ENCODE data around the gene SLC22A31. TPM values are rescaled to one million over a fixed set of nuclear protein-coding genes. Genes with fewer than 3 reads are reported as not detected.

Gene SLC22A31
- 53.7 TPM for total RNA-seq (2021; ENCODE audit: unreplicated experiment)
- polyA plus RNA-seq (2012) = 33.6 and 34.3 TPM in 2 replicates
- Bru-seq, nascent RNA = percentile 64 among the genes with signal in this experiment
- percentile 84 among the genes with signal in this experiment for BruChase-seq, experiment 1, labeled RNA remaining after a 6-hour chase
- BruChase-seq, experiment 2, labeled RNA remaining after a 2-hour chase = percentile 75 among the genes with signal in this experiment
- long read RNA-seq, transcript SLC22A31-203 (5 exons, 780 nt) = major isoform, 17 of 115 reads
- long read RNA-seq, partial matches to known transcripts = 20 of 115 reads
- long read RNA-seq, other reads (novel, unspliced or antisense) = 75 of 115 reads

GRCh38 chr16:89200124-89200849 is at the start of gene SLC22A31:
SLC22A31 (minus strand) TSS chr16:89200537; CDS start chr16:89200501, 36 bp downstream.
- no peak for DNase-seq (ENCODE audit: low read depth, low spot score)

More at GRCh38 chr16:89200124-89200849, at the start of gene SLC22A31:
- ChIA-PET CTCF (interaction anchor here (1.4 kb wide), 1 partner anchor 29 kb away, joined by 3 read pairs; the partner anchor contains the start of gene CDH15), RAD21 (ENCODE audit: low non-redundant PET in 1 of 2, low total read pairs in 2 of 2, uncharacterized antibody in 2 of 2, unreplicated experiment in 2 of 2) (no interaction called here), POLR2A (no interaction called here)
- H3K9me3 ChIP-seq (ENCODE audit: control insufficient read depth in 1 of 2, insufficient read depth in 1 of 2, low read depth in 1 of 2, low read length in 2 of 2) = no peaks in the 10 kb centered on the region
- H3K9me2 ChIP-seq (ENCODE audit: insufficient read depth) = no peaks in the 10 kb centered on the region
- H3K27me3 ChIP-seq (ENCODE audit: insufficient read depth, low read length) = no peaks in the 10 kb centered on the region
- H3K4me3 ChIP-seq (replicated peaks in 1 of 2; ENCODE audit: low read depth in 1 of 2, low read length in 2 of 2) = peak within 1 kb of the TSS; percentile 53 to 57
- H3K4me2 ChIP-seq (ENCODE audit: low read length) = peak within 1 kb of the TSS; percentile 75
- no peaks in the 10 kb centered on the region for H4K20me1 ChIP-seq (ENCODE audit: insufficient read depth)
- H3K4me1 ChIP-seq (ENCODE audit: control insufficient read depth in 1 of 2, insufficient read depth in 2 of 2, low read length in 2 of 2) = peaks cover 5 to 22% of the 10 kb centered on the region in 2 experiments
- no peaks in the 10 kb centered on the region for H3K79me2 ChIP-seq (ENCODE audit: insufficient read depth, low read length)
- no peak within 1 kb of the TSS for H2AFZ ChIP-seq (ENCODE audit: low read depth, low read length, poor library complexity, severe bottlenecking)
- intact Hi-C loops (cut with micrococcal nuclease) = loop anchor here (2.0 kb wide), 1 partner anchor 29 kb away; the partner anchor contains the start of gene CDH15
- TF ChIP-seq MAX (IDR thresholded peaks at IDR 0.05) (no peak), RAD21 (IDR thresholded peaks at IDR 0.05; ENCODE audit: low read depth) (no peak), POLR2A (IDR thresholded peaks at IDR 0.05; ENCODE audit: borderline replicate concordance, extremely low read depth, insufficient read depth, insufficient read length) (no peak), ELF1 (IDR thresholded peaks at IDR 0.05; ENCODE audit: borderline replicate concordance, low read depth) (no peak), SIN3A (IDR thresholded peaks at IDR 0.05; ENCODE audit: low read depth) (no peak), ZBTB33 (IDR thresholded peaks at IDR 0.05; ENCODE audit: extremely low read depth, insufficient replicate concordance, low read length) (no peak), ATF3 (IDR thresholded peaks at IDR 0.05) (no peak), EZH2phosphoT487 (IDR thresholded peaks at IDR 0.05; ENCODE audit: borderline replicate concordance) (no peak), FOSL1 (IDR thresholded peaks at IDR 0.05; ENCODE audit: low read depth) (no peak), POLR2AphosphoS5 (IDR thresholded peaks at IDR 0.05; ENCODE audit: low read depth, low read length) (no peak), CBX3 (IDR thresholded peaks at IDR 0.05; ENCODE audit: low read depth) (no peak), CEBPB (IDR thresholded peaks at IDR 0.05; ENCODE audit: low read depth) (no peak), ZNF274 (IDR thresholded peaks at IDR 0.05; ENCODE audit: low read depth, low read length) (no peak)
- H3K27ac ChIP-seq (ENCODE audit: low read depth, low read length) = peak within 1 kb of the TSS; percentile 60; the same call in 1 of the 2 replicates
- H3K36me3 ChIP-seq (ENCODE audit: control insufficient read depth in 1 of 2, insufficient read depth in 2 of 2, low read length in 2 of 2) = no peaks in the 10 kb centered on the region
- BruUV-seq (replicated peaks) = TSS peak; percentile 58
- peak within 1 kb of the TSS; percentile 60 for H3K9ac ChIP-seq (ENCODE audit: low read length)
- no peak; the same call in 1 of the 2 replicates for ATAC-seq

Data from HCT116 (cell line).